Endometrial microvascular endothelial cells (primary cell): ENCODE results near the gene DDOST. TPM values are rescaled to one million over a fixed set of nuclear protein-coding genes. Genes with fewer than 3 reads are reported as not detected.
"Not testable (repeated sequence)": the region's sequence is repeated elsewhere in the genome, so short reads cannot be mapped to it uniquely, and the experiment has no call there.

Source experiments
- in situ Hi-C: cut with HindIII; loops from 2 replicates; pipeline ENCODE4 v1.10.0; 2017; ENCODE audit warnings: low sequenced_read_pairs, low pct_unique_long_range_greater_than_20kb; ENCODE audit errors: inconsistent ontology term
- total RNA-seq: library from RNA; depleted of rRNA; stranded (reverse); fragments of >200 nt; gene quantifications from one replicate; pipeline ENCODE4 v1.2.3, GENCODE V29; 2015; ENCODE audit errors: inconsistent ontology term

DDOST gene
- total RNA-seq, 1 donor from 2014 or later, result 429 TPM

DNA sequence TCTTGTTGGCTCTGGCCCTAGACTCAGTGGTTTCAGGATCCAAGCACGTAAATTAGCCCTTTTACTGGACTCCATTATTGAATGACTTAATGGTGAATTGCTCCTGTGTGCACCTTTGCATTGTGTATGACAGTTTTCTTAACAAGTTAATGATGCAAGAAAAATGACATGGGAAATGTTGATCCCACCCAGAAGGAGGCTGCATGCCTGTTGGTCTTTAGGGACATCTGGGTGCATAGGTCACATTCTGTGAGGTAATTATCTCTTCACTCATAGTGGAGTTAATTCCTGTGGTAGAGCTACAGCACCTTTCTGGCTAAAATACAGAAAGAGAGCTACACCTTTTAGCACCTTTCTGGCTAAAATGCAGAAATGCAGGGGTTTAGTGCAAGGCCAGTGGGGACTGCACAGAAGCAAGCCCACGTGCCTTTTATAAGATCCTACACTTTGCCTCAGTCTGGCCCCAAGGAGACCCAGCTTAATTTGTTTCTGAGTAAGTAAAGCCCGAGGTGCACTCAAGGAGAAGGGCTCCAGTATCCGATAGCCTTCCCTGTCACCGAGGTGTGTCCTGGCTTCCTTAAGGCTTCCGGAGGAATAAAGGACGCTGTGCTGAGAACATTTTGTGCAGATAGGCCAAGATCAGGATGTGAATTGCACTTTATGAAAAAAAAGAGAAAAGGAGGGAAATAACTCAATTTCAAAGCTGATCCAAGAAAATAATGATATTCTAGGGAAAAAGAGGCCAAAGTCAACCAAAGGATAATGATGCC lies 54.2 kb downstream of the DDOST start:
- in situ Hi-C loops, result not testable (repeated sequence)

DNA sequence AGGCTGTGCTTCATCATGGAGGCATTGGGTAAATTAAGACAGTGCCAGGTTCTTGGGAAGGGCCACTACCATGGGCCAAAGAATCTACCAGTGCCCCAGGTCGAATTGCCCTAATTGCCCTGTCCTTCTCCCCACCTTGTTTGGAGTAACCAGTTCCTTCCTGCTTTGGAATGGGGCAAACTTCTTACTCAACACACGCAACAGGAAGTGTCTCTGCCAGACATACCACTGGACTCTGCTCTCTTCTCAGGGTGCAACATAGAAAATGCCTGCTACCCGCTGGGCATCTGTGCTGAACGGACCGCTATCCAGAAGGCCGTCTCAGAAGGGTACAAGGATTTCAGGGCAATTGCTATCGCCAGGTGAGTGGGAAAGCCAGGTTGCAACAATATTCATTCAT lies 56.5 kb downstream of the DDOST start:
- in situ Hi-C loops, result no loop called here

DNA sequence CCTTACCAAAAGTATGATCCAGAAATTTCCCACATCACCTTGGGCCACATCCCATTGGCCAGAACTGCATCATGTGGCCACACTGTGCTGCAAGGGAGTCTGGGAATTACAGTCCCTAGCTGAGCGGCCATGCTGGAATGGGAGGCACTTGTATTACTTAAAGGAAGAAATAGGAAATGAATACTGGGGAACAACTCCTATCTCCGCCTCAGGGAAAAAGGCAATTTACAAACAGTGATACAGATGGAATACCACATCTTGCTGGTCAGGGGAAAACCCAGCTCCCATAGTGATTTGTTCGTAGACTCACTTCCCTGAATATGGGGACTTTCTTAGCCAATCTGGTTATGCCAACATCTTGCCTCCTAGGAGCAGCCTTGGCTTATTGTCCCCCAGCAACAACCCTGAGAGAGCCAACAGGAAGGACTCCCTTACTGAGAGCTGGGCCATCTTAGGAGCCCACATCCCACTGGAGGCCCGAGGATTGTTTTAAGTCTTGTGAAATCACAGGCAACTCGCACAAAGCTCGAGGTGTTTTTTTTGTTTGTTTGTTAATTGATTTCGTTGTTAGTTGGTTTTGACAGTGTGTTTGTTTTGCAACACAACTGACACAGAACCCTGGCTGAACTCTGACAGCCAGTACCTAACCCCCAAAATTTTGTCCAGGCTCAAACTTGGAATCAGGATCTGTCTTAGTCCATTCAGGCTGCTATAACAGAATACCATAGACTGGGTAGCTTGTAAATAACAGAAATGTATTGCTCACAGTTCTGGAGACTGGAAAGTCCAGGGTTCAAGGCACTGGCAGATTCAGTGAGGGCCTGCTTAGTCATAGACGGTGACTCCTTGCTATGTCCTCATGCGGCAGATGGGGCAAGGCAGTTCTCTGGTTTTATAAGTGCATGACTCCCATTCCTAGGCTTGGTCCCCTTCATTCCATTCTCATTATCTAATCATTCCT lies 57.4 kb downstream of the DDOST start:
- in situ Hi-C loops, result no loop called here

DNA sequence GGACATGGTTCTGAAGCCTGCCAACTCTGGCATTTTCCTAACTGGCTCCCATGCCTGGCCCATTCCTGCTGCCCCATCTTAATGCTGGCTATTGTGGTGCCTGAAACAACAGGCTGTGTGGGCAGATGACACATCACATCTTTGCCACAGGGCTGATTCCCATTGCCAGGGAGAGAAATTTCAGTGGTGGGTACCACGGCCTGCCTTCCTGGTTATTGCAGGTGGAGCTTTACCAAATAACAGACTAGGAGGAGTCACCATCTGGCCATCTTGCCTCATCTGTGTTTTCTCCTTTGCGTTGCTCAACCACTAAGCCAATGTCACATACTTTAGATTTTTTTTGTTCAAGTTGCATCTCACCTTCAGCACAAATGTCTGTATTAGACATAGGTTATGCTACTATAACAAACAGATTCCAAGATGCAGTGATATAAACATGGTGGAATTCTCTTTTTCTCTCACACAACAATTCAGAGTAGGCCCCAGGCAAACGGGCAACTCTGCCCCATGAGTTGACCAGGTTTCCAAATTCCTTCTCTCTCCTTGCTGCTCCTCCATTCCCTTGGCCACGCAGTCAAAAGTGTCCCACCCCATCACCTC lies 58.2 kb downstream of the DDOST start:
- in situ Hi-C loops, result no loop called here

Other genes with a start within 250 kb of the DDOST start
- 3.3 TPM for gene CAMK2N1, start 175.2 kb downstream of the DDOST start, total RNA-seq
- 32.7 TPM for gene MUL1, start 153.2 kb downstream of the DDOST start, total RNA-seq
- not detected for gene FAM43B, start 108.8 kb downstream of the DDOST start, total RNA-seq
- gene CDA, start 72.3 kb downstream of the DDOST start, total RNA-seq, result 9.1 TPM
- 43.0 TPM for gene PINK1, start 27.9 kb downstream of the DDOST start, total RNA-seq
- 26.4 TPM for gene KIF17, start 56.6 kb upstream of the DDOST start, total RNA-seq
- 1.5 TPM for gene SH2D5, start 71.3 kb upstream of the DDOST start, total RNA-seq
- 182 TPM for gene HP1BP3, start 125.9 kb upstream of the DDOST start, total RNA-seq